ENCODE results near the gene PLXNA4.

Gene PLXNA4

GRCh38 chr7:132082394-132082793 is 493.9 kb downstream of the PLXNA4 start:
- DNase-seq (ENCODE audit: low read depth in 1 of 2, low spot score in 1 of 2), result no peak
- no peaks in the 10 kb centered on the region for H3K27me3 ChIP-seq (ENCODE audit: insufficient read depth, poor library complexity, severe bottlenecking)
- no peak overlapping the region for H3K27ac ChIP-seq (replicated peaks)
- H3K4me3 ChIP-seq (replicated peaks; ENCODE audit: insufficient read depth, low read length), result no peak overlapping the region
- TF ChIP-seq CTCF (IDR thresholded peaks at IDR 0.05; ENCODE audit: insufficient read depth, low read length) (no peak), SPI1 (IDR thresholded peaks at IDR 0.05; ENCODE audit: borderline replicate concordance, low read depth) (no peak), POLR2AphosphoS5 (IDR thresholded peaks at IDR 0.05; ENCODE audit: low read depth) (no peak), GABPA (IDR thresholded peaks at IDR 0.05; ENCODE audit: low read depth) (no peak)
- TF ChIP-seq, protein P1, sequence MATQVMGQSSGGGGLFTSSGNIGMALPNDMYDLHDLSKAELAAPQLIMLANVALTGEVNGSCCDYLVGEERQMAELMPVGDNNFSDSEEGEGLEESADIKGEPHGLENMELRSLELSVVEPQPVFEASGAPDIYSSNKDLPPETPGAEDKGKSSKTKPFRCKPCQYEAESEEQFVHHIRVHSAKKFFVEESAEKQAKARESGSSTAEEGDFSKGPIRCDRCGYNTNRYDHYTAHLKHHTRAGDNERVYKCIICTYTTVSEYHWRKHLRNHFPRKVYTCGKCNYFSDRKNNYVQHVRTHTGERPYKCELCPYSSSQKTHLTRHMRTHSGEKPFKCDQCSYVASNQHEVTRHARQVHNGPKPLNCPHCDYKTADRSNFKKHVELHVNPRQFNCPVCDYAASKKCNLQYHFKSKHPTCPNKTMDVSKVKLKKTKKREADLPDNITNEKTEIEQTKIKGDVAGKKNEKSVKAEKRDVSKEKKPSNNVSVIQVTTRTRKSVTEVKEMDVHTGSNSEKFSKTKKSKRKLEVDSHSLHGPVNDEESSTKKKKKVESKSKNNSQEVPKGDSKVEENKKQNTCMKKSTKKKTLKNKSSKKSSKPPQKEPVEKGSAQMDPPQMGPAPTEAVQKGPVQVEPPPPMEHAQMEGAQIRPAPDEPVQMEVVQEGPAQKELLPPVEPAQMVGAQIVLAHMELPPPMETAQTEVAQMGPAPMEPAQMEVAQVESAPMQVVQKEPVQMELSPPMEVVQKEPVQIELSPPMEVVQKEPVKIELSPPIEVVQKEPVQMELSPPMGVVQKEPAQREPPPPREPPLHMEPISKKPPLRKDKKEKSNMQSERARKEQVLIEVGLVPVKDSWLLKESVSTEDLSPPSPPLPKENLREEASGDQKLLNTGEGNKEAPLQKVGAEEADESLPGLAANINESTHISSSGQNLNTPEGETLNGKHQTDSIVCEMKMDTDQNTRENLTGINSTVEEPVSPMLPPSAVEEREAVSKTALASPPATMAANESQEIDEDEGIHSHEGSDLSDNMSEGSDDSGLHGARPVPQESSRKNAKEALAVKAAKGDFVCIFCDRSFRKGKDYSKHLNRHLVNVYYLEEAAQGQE (IDR thresholded peaks at IDR 0.05; ENCODE audit: insufficient replicate concordance, low read depth), result no peak

- H3K27ac ChIP-seq (replicated peaks), result no peak overlapping the region
- TF ChIP-seq CTCF (IDR thresholded peaks at IDR 0.05; ENCODE audit: insufficient read depth, low read length), result no peak
- TF ChIP-seq, protein P1 (IDR thresholded peaks at IDR 0.05; ENCODE audit: insufficient replicate concordance, low read depth), result no peak
- TF ChIP-seq SPI1 (IDR thresholded peaks at IDR 0.05; ENCODE audit: borderline replicate concordance, low read depth), result no peak
- TF ChIP-seq POLR2AphosphoS5 (IDR thresholded peaks at IDR 0.05; ENCODE audit: low read depth), result no peak
- no peak for DNase-seq (ENCODE audit: low read depth in 1 of 2, low spot score in 1 of 2)
- no peaks in the 10 kb centered on the region for H3K27me3 ChIP-seq (ENCODE audit: insufficient read depth, poor library complexity, severe bottlenecking)
- no peak overlapping the region for H3K4me3 ChIP-seq (replicated peaks; ENCODE audit: insufficient read depth, low read length)
Observed at GRCh38 chr7:132081686-132082085, 494.6 kb downstream of the PLXNA4 start.

- Histone ChIP-seq H3K4me3 (replicated peaks; ENCODE audit: insufficient read depth, low read length) (no peak overlapping the region), H3K27ac (replicated peaks) (no peak overlapping the region), H3K27me3 (ENCODE audit: insufficient read depth, poor library complexity, severe bottlenecking) (no peaks in the 10 kb centered on the region)
- no peak for DNase-seq (ENCODE audit: low read depth in 1 of 2, low spot score in 1 of 2)
- TF ChIP-seq CTCF (IDR thresholded peaks at IDR 0.05; ENCODE audit: insufficient read depth, low read length), result no peak
- TF ChIP-seq POLR2AphosphoS5 (IDR thresholded peaks at IDR 0.05; ENCODE audit: low read depth), result no peak
- no peak for TF ChIP-seq GABPA (IDR thresholded peaks at IDR 0.05; ENCODE audit: low read depth)
- TF ChIP-seq SPI1 (IDR thresholded peaks at IDR 0.05; ENCODE audit: borderline replicate concordance, low read depth), result no peak
- TF ChIP-seq, protein P1 (IDR thresholded peaks at IDR 0.05; ENCODE audit: insufficient replicate concordance, low read depth), result no peak
Observed at GRCh38 chr7:132080967-132081668, 495.2 kb downstream of the PLXNA4 start.
